ENCODE measurements around the gene CLEC16A.

- TF ChIP-seq ZNF511 (CRISPR knock-in tag; IDR thresholded peaks at IDR 0.05) (no peak), TAF7 (tag; IDR thresholded peaks at IDR 0.05) (no peak), ILK (tag; IDR thresholded peaks at IDR 0.05; ENCODE audit: borderline replicate concordance, low read depth) (no peak), TEAD4 (IDR thresholded peaks at IDR 0.05; ENCODE audit: low read length) (no peak), TEAD4 (CRISPR knock-in tag; IDR thresholded peaks at IDR 0.05; ENCODE audit: borderline replicate concordance) (no peak), MXI1 (IDR thresholded peaks at IDR 0.05; ENCODE audit: low read depth, low read length) (no peak), RAD21 (CRISPR knock-in tag; conservative IDR thresholded peaks at IDR 0.05 in 1 of 2, IDR thresholded peaks at IDR 0.05 in 1 of 2) (no peak), ZBTB7A (IDR thresholded peaks at IDR 0.05; ENCODE audit: borderline replicate concordance, control insufficient read depth, low read depth, low read length) (no peak), ETV6 (IDR thresholded peaks at IDR 0.05; ENCODE audit: borderline replicate concordance in 1 of 2, low read depth in 2 of 2, low read length in 1 of 2) (no peak), ETV6 (CRISPR knock-in tag; IDR thresholded peaks at IDR 0.05; ENCODE audit: borderline replicate concordance) (no peak), RAD51 (IDR thresholded peaks at IDR 0.05; ENCODE audit: borderline replicate concordance, low read depth) (no peak)
- TF ChIP-seq, protein P1, sequence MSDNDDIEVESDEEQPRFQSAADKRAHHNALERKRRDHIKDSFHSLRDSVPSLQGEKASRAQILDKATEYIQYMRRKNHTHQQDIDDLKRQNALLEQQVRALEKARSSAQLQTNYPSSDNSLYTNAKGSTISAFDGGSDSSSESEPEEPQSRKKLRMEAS (CRISPR knock-in tag; IDR thresholded peaks at IDR 0.05): no peak
These were observed 102.1 kb downstream of the CLEC16A start for GRCh38 chr16:11046382-11046931.

All from K562 (cell line).